ENCODE results near the gene DGAT2.

Gene DGAT2

DNA sequence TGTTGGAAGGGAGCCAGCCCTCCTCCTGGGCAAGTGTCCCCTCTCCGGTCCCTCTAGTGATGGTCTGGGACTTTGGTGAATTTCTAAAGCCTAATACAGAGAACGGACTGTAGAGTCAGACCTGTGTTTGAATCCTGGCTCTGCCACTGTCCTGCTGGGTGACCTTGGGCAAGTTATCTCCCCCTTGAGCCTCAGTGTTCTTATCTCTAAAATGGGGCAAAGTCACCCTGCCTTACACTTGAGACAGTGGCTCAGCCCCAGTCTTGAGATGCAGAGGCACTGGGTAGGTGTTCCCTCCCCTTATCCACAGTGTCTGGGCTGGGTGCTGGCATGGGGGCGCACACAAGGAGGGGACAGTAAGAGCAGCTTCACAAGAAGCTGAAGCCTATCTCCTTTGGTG lies 20.9 kb downstream of the DGAT2 start:
- no peak for TF ChIP-seq POLR2A (IDR thresholded peaks at IDR 0.05; ENCODE audit: extremely low read depth, insufficient read length)
- TF ChIP-seq, protein P1, sequence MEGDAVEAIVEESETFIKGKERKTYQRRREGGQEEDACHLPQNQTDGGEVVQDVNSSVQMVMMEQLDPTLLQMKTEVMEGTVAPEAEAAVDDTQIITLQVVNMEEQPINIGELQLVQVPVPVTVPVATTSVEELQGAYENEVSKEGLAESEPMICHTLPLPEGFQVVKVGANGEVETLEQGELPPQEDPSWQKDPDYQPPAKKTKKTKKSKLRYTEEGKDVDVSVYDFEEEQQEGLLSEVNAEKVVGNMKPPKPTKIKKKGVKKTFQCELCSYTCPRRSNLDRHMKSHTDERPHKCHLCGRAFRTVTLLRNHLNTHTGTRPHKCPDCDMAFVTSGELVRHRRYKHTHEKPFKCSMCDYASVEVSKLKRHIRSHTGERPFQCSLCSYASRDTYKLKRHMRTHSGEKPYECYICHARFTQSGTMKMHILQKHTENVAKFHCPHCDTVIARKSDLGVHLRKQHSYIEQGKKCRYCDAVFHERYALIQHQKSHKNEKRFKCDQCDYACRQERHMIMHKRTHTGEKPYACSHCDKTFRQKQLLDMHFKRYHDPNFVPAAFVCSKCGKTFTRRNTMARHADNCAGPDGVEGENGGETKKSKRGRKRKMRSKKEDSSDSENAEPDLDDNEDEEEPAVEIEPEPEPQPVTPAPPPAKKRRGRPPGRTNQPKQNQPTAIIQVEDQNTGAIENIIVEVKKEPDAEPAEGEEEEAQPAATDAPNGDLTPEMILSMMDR (IDR thresholded peaks at IDR 0.05; ENCODE audit: low read depth, low read length), result no peak
- no peak for TF ChIP-seq MYC (IDR thresholded peaks at IDR 0.05; ENCODE audit: low read depth, low read length)
- TF ChIP-seq, protein P2, sequence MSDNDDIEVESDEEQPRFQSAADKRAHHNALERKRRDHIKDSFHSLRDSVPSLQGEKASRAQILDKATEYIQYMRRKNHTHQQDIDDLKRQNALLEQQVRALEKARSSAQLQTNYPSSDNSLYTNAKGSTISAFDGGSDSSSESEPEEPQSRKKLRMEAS (IDR thresholded peaks at IDR 0.05; ENCODE audit: low read depth, low read length), result no peak
- H3K4me3 ChIP-seq (ENCODE audit: low read depth, low read length), result no peak overlapping the region
- no peak for DNase-seq (ENCODE audit: low read depth)

DNA sequence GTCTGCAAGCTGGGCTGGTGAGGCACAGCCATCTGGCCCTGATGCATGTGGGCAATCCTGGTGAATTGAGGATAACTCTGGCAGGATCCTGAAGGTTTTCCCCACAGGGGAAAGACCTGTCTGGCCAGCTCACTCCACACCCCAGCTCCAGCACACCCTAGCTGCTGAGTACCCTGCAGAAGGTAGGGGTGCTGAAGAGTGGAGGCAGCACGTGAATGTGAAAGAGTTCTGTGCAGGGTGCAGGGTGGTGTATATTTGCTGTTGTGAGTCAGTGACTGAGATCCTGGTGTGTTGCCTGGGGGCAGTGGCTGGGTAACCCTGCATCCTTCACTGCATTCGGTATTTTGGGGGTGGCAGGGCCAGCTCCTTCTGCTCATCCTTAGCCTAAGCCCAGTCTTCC lies 22.4 kb downstream of the DGAT2 start:
- no peak overlapping the region for H3K4me3 ChIP-seq (ENCODE audit: low read depth, low read length)
- DNase-seq (ENCODE audit: low read depth), result no peak
- TF ChIP-seq, protein P2 (IDR thresholded peaks at IDR 0.05; ENCODE audit: low read depth, low read length), result no peak
- TF ChIP-seq, protein P1 (IDR thresholded peaks at IDR 0.05; ENCODE audit: low read depth, low read length), result no peak
- TF ChIP-seq POLR2A (IDR thresholded peaks at IDR 0.05; ENCODE audit: extremely low read depth, insufficient read length) (no peak), MYC (IDR thresholded peaks at IDR 0.05; ENCODE audit: low read depth, low read length) (no peak)

DNA sequence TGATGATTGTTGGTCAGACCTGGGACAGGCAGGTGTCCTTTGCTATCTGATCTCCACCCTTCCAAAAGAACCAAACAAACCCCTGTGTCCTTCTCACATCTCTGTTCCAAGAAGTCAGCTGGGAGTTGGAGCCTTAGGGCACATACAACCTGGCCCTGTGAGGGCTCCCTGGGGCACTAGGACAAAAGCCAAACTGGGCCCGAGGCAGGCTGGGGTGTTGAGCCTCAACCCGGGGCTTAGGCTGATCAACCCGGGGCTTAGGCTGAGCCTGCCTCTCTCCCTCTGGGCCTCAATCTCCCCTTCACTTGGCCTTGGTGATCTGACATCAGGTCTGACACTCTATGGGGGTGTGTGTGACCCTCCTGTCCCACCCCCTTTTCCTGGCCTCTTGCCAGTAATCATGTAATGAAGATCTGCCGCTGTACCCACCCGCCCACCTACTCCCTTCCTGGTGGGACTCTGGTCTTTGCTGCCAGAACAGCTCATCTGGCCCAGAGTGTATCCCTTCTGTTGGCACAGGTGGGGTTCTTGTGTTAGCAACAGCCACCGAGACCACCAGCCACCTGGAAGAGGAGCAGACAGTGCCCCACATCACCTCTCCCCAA lies 23.7 kb downstream of the DGAT2 start:
- H3K4me3 ChIP-seq (ENCODE audit: low read depth, low read length), result no peak overlapping the region
- no peak for DNase-seq (ENCODE audit: low read depth)
- no peak for TF ChIP-seq POLR2A (IDR thresholded peaks at IDR 0.05; ENCODE audit: extremely low read depth, insufficient read length)
- TF ChIP-seq, protein P2 (IDR thresholded peaks at IDR 0.05; ENCODE audit: low read depth, low read length), result no peak
- no peak for TF ChIP-seq MYC (IDR thresholded peaks at IDR 0.05; ENCODE audit: low read depth, low read length)
- TF ChIP-seq, protein P1 (IDR thresholded peaks at IDR 0.05; ENCODE audit: low read depth, low read length), result no peak

- TF ChIP-seq, protein P2 (IDR thresholded peaks at IDR 0.05; ENCODE audit: low read depth, low read length), result no peak
- no peak for TF ChIP-seq POLR2A (IDR thresholded peaks at IDR 0.05; ENCODE audit: extremely low read depth, insufficient read length)
- no peak for TF ChIP-seq MYC (IDR thresholded peaks at IDR 0.05; ENCODE audit: low read depth, low read length)
- TF ChIP-seq, protein P1 (IDR thresholded peaks at IDR 0.05; ENCODE audit: low read depth, low read length), result no peak
- no peak overlapping the region for H3K4me3 ChIP-seq (ENCODE audit: low read depth, low read length)
- DNase-seq (ENCODE audit: low read depth), result no peak
Measured at GRCh38 chr11:75792997-75793800, 24.6 kb downstream of the DGAT2 start.

DNA sequence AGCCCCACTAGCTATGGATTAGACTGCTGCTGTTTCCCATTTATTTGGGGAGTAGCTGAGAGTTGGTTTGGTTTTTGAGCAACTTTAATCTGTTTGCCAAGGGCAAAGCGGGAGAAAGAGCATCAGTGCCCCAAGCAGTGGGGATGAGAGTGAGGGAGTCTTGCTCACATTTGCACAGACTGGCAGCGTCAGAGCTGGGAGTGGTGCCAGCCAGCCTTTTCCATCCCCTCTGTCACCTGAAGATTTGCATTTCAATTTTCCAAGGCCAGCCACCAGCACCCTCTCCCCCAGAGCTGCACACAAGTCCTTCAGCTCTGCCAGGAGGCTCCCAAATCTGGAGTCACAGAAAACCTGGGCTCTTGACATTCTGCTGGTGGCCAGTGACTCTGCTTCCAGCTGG lies 25.4 kb downstream of the DGAT2 start:
- DNase-seq (ENCODE audit: low read depth), result no peak
- no peak overlapping the region for H3K4me3 ChIP-seq (ENCODE audit: low read depth, low read length)
- TF ChIP-seq, protein P2 (IDR thresholded peaks at IDR 0.05; ENCODE audit: low read depth, low read length), result no peak
- TF ChIP-seq POLR2A (IDR thresholded peaks at IDR 0.05; ENCODE audit: extremely low read depth, insufficient read length) (no peak), MYC (IDR thresholded peaks at IDR 0.05; ENCODE audit: low read depth, low read length) (no peak)
- TF ChIP-seq, protein P1 (IDR thresholded peaks at IDR 0.05; ENCODE audit: low read depth, low read length), result no peak
